ENCODE results near the gene CPXM2. TPM values are rescaled to one million over a fixed set of nuclear protein-coding genes. Genes with fewer than 3 reads are reported as not detected.

Gene CPXM2
- total and polyA plus RNA-seq, 2 donors (not counting 1 experiment from before 2014, with no cell fraction given), result 3.1 to 48.1 TPM

DNA sequence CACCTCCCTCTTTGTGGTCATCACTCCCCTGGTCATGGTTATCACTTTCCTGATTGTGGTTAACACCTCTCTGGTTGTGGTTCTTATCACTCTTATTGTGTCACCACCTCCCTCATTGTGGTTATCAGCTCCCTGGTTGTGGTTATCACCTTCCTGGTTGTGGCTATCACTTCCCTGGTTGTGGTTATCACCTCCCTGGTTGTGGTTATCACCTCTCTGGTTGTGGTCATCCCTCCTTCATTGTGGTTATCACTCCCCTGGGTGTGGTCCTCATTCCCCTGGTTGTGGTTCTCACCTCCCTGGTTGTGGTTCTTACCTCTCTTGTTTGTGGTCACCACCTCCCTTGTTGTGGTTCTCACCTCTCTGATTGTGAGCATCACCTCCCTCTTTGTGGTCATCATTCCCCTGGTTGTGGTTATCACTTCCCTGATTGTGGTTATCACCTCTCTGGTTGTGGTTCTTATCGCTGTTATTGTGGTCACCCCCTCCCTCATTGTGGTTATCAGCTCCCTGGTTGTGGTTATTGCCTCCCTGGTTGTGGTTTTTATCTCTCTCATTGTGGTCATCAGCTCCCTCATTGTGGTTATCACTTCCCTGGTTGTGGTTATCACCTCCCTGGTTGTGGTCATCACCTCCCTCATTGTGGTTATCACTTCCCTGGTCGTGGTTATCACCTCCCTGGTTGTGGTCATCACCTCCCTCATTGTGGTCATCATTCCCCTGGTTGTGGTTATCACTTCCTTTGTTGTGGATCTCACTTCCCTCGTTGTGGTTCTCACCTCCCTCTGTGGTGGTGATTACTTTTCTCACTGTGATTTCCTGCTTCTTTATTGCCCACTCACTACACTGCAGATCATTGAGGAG is 118.7 kb downstream of the CPXM2 start:
- TF ChIP-seq, protein P1, sequence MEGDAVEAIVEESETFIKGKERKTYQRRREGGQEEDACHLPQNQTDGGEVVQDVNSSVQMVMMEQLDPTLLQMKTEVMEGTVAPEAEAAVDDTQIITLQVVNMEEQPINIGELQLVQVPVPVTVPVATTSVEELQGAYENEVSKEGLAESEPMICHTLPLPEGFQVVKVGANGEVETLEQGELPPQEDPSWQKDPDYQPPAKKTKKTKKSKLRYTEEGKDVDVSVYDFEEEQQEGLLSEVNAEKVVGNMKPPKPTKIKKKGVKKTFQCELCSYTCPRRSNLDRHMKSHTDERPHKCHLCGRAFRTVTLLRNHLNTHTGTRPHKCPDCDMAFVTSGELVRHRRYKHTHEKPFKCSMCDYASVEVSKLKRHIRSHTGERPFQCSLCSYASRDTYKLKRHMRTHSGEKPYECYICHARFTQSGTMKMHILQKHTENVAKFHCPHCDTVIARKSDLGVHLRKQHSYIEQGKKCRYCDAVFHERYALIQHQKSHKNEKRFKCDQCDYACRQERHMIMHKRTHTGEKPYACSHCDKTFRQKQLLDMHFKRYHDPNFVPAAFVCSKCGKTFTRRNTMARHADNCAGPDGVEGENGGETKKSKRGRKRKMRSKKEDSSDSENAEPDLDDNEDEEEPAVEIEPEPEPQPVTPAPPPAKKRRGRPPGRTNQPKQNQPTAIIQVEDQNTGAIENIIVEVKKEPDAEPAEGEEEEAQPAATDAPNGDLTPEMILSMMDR (conservative IDR thresholded peaks at IDR 0.05 in 1 of 2, IDR thresholded peaks at IDR 0.05 in 1 of 2; ENCODE audit: low read depth in 1 of 2, low read length in 2 of 2), result no peak
- TF ChIP-seq EZH2 (IDR thresholded peaks at IDR 0.05; ENCODE audit: low read length, missing control alignments), result no peak
- Histone ChIP-seq H3K9me3 (ENCODE audit: control insufficient read depth, insufficient read depth, low read depth, low read length) (no peaks in the 10 kb centered on the region), H2AFZ (ENCODE audit: low read length) (no peak overlapping the region), H3K9ac (ENCODE audit: insufficient read depth, low read length) (no peak overlapping the region), H3K4me3 (replicated peaks in 1 of 4; ENCODE audit: control extremely low read depth in 1 of 4, insufficient read depth in 1 of 4, low read depth in 3 of 4, low read length in 4 of 4) (no peak overlapping the region), H3K79me2 (ENCODE audit: control insufficient read depth, insufficient read depth, low read length) (no peaks in the 10 kb centered on the region), H3K27me3 (ENCODE audit: control insufficient read depth, insufficient read depth, low read length) (no peaks in the 10 kb centered on the region), H3K4me1 (ENCODE audit: control insufficient read depth, extremely low read depth, insufficient read depth, low read length) (no peaks in the 10 kb centered on the region), H3K27ac (ENCODE audit: insufficient read depth, low read length) (no peak overlapping the region), H4K20me1 (ENCODE audit: control insufficient read depth, extremely low read depth, insufficient read depth, low read length) (no peaks in the 10 kb centered on the region), H3K4me2 (ENCODE audit: extremely low read depth, insufficient read depth, low read length) (no peak overlapping the region), H3K36me3 (ENCODE audit: control insufficient read depth, insufficient read depth, low read length) (no peaks in the 10 kb centered on the region)
- no peak for DNase-seq (ENCODE audit: low read depth in 2 of 2)

DNA sequence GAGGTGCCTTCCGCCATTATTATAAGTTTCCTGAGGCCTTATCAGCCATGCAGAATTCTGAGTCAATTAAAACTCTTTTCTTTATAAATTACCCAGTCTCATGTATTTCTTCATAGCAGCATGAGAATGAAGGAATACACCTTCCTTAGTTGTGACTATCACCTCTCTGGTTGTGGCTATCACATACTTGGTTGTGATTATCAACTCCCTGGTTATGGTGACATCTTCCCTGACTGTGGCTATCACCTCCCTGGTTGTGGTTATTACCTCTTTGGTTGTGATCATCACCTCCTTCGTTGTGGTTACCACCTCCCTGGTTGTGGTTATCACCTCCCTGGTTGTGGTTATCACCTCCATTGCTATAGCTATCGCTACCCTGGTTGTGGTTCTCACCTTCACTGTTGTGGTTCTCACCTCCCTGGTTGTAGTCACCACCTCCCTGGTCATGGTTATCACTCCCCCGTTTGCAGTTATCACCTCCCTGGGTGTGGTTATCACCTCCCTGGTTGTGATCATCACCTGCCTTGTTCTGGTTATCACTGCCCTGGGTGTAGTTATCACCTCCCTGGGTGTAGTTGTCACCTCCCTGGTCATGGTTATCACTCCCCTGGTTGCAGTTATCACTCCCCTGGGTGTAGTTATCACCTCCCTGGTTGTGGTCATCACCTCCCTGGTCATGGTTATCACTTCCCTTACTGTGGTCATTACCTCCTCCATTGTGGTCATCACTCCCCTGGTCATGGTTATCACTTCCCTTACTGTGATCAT is 119.5 kb downstream of the CPXM2 start:
- H3K36me3 ChIP-seq (ENCODE audit: control insufficient read depth, insufficient read depth, low read length), result no peaks in the 10 kb centered on the region
- H3K9ac ChIP-seq (ENCODE audit: insufficient read depth, low read length), result no peak overlapping the region
- no peaks in the 10 kb centered on the region for H3K79me2 ChIP-seq (ENCODE audit: control insufficient read depth, insufficient read depth, low read length)
- no peak overlapping the region for H3K27ac ChIP-seq (ENCODE audit: insufficient read depth, low read length)
- H3K4me2 ChIP-seq (ENCODE audit: extremely low read depth, insufficient read depth, low read length), result no peak overlapping the region
- H3K27me3 ChIP-seq (ENCODE audit: control insufficient read depth, insufficient read depth, low read length), result no peaks in the 10 kb centered on the region
- no peaks in the 10 kb centered on the region for H4K20me1 ChIP-seq (ENCODE audit: control insufficient read depth, extremely low read depth, insufficient read depth, low read length)
- TF ChIP-seq, protein P1 (conservative IDR thresholded peaks at IDR 0.05 in 1 of 2, IDR thresholded peaks at IDR 0.05 in 1 of 2; ENCODE audit: low read depth in 1 of 2, low read length in 2 of 2), result no peak
- no peak for TF ChIP-seq EZH2 (IDR thresholded peaks at IDR 0.05; ENCODE audit: low read length, missing control alignments)
- H3K4me3 ChIP-seq (replicated peaks in 1 of 4; ENCODE audit: control extremely low read depth in 1 of 4, insufficient read depth in 1 of 4, low read depth in 3 of 4, low read length in 4 of 4), result no peak overlapping the region
- DNase-seq (ENCODE audit: low read depth in 2 of 2), result no peak
- no peaks in the 10 kb centered on the region for H3K4me1 ChIP-seq (ENCODE audit: control insufficient read depth, extremely low read depth, insufficient read depth, low read length)
- no peak overlapping the region for H2AFZ ChIP-seq (ENCODE audit: low read length)
- H3K9me3 ChIP-seq (ENCODE audit: control insufficient read depth, insufficient read depth, low read depth, low read length), result no peaks in the 10 kb centered on the region

- no peak for TF ChIP-seq EZH2 (IDR thresholded peaks at IDR 0.05; ENCODE audit: low read length, missing control alignments)
- TF ChIP-seq, protein P1 (conservative IDR thresholded peaks at IDR 0.05 in 1 of 2, IDR thresholded peaks at IDR 0.05 in 1 of 2; ENCODE audit: low read depth in 1 of 2, low read length in 2 of 2), result no peak
- Histone ChIP-seq H2AFZ (ENCODE audit: low read length) (no peak overlapping the region), H3K36me3 (ENCODE audit: control insufficient read depth, insufficient read depth, low read length) (no peaks in the 10 kb centered on the region), H3K4me2 (ENCODE audit: extremely low read depth, insufficient read depth, low read length) (no peak overlapping the region), H3K4me3 (replicated peaks in 1 of 4; ENCODE audit: control extremely low read depth in 1 of 4, insufficient read depth in 1 of 4, low read depth in 3 of 4, low read length in 4 of 4) (no peak overlapping the region), H3K9ac (ENCODE audit: insufficient read depth, low read length) (no peak overlapping the region), H3K4me1 (ENCODE audit: control insufficient read depth, extremely low read depth, insufficient read depth, low read length) (no peaks in the 10 kb centered on the region), H4K20me1 (ENCODE audit: control insufficient read depth, extremely low read depth, insufficient read depth, low read length) (no peaks in the 10 kb centered on the region), H3K27me3 (ENCODE audit: control insufficient read depth, insufficient read depth, low read length) (no peaks in the 10 kb centered on the region), H3K9me3 (ENCODE audit: control insufficient read depth, insufficient read depth, low read depth, low read length) (no peaks in the 10 kb centered on the region), H3K79me2 (ENCODE audit: control insufficient read depth, insufficient read depth, low read length) (no peaks in the 10 kb centered on the region), H3K27ac (ENCODE audit: insufficient read depth, low read length) (no peak overlapping the region)
- no peak for DNase-seq (ENCODE audit: low read depth in 2 of 2)
Measured at GRCh38 chr10:123769647-123770046, 122.0 kb downstream of the CPXM2 start.
